SK-N-DZ (cell line): ENCODE results near the gene UNC13A.

Source experiments
- DNase-seq: peaks from one replicate; pipeline ENCODE4 v3.0.0-alpha.2; 2015; ENCODE audit warnings: low spot score

Gene UNC13A

DNA sequence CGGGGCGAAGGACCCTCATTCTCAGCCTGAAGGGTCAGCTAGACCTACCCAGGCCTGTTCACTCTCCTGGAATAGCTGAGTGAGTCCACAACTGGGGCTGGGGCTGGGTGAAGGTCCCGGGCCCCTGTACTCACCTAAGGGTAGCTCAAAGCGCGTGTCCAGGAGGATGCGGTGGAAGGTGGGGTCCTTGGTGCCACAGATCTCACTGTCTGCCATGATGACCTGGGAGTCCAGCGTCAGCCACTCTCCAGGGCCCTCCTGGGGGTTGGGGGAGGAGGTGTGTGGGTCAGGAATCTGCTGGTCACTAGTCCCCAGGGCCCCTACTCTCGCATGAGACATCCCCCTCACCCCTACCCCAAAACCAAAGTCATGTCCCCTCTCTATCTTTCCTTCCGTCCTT lies 18.7 kb downstream of the UNC13A start:
- DNase-seq: no peak

DNA sequence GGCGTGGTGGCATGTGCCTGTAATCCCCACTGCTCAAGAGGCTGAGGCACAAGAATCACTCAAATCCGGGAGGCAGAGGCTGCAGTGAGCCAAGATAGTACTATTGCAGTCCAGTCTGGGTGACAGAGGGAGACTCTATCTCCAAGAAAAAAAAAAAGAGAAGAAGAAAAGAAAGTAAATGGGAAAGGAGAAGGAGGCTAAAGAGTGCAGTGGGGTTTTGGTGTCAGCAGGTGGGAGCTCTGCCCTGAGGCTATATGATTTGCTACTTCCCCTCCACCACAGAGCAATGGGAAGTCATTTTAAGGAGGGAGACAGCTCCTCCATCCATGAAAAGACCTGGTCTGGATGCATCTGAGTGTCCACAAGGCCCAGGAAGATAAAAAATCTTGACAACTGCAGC lies 23.1 kb downstream of the UNC13A start:
- no peak for DNase-seq

GRCh38 chr19:17659996-17660395 lies 28.2 kb downstream of the UNC13A start:
- no peak for DNase-seq

DNA sequence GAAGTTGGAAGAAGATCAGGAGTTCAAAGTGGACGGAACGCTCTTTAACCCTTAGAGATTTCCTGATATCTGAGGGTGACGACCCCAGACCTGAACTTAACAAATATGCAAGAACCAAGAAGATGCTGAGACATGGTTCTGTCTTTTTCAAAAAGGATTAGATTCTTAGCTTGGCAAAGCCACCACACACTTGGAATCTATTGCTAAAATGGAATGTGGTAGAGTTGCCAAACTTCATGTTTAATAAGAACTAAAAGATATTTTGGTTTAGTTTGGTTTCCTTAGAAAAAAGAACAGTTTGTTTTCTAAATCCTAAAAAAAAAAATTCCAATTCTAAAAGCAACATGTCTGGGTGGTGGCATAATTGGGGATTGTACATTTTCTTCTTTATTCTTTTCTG lies 29.5 kb downstream of the UNC13A start:
- no peak for DNase-seq

DNA sequence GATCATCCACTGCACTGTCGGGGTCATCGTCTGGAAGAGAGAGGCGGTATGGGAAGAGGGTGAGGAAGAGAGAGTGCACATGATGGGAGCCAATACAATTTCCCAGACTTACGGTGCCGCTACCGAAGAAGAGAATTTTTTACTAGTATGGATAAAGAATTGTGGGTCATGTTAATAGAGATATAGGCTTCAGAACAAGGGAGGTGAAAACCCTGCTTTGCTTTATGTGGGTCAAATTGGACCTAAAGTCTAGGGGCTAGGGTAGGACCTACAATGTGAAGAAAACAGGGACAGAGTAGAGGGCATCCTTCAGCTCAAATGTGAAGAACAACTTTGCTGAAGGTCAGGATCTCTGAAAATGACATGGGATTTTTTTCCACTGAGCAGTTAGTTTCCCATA lies 29.9 kb downstream of the UNC13A start:
- DNase-seq: no peak

DNA sequence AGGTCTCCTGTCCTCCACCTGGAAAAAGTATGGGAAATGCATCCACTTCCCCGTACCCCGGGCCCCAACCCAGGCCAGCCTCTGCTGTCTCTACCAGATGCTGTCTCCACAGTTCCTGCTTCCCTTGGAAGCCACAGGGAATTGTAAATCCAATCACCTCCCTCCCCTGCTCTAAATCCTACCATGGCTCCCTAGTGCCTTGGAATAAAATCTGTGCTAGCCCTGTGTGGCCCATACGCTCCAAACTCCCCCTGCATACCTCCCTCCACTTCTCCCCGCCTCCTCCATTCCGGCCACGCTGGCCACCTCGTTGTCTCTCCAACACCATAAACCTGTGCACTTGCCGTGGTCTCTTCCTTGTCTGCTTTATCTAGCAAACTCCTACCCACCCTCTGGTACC lies 31.2 kb downstream of the UNC13A start:
- no peak for DNase-seq

GRCh38 chr19:17655751-17656472 lies 32.2 kb downstream of the UNC13A start:
- no peak for DNase-seq

DNA sequence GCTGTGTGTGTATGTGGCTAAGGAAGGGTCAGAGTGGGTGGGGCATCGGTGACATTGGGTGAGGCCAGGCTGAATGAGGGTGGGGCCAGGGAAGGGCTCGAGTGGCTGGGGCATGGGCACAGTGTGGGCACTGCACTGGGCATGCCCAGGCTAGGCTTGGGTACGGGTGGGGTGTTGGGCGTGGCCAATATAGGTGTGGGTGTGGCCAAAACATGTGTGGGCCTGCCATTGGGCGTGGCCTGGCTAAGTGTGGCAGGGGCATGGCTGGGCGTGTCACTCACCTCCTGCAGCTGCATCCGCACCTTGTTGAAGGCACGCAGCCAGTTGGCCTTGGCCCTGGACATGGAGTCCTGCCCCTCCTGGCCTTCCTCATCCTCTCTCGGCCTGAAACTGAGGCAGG lies 33.2 kb downstream of the UNC13A start:
- DNase-seq: no peak

- no peak for DNase-seq
Observed at GRCh38 chr19:17652627-17653026, 35.5 kb downstream of the UNC13A start.

DNA sequence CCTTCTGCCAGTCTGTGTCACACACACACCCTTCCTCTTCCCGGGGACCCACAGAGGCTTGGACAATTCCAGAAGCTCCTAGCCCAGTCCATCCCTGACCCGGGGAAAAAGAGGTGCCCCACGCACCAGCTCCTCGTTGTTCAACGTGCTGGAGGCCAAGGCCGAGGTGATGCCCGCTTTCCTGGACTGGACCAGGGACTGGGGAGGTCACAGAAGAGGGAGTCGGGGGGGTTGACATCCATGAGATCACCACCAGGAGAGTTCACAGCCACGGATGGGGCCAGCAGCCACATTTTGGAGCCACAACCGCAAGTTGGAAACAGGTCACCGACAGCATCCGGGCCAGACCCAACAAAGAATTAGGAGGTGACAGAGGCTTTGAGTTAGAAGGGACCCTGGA lies 39.4 kb downstream of the UNC13A start:
- no peak for DNase-seq

- DNase-seq: no peak
Observed at GRCh38 chr19:17648097-17648660, 40.0 kb downstream of the UNC13A start.

DNA sequence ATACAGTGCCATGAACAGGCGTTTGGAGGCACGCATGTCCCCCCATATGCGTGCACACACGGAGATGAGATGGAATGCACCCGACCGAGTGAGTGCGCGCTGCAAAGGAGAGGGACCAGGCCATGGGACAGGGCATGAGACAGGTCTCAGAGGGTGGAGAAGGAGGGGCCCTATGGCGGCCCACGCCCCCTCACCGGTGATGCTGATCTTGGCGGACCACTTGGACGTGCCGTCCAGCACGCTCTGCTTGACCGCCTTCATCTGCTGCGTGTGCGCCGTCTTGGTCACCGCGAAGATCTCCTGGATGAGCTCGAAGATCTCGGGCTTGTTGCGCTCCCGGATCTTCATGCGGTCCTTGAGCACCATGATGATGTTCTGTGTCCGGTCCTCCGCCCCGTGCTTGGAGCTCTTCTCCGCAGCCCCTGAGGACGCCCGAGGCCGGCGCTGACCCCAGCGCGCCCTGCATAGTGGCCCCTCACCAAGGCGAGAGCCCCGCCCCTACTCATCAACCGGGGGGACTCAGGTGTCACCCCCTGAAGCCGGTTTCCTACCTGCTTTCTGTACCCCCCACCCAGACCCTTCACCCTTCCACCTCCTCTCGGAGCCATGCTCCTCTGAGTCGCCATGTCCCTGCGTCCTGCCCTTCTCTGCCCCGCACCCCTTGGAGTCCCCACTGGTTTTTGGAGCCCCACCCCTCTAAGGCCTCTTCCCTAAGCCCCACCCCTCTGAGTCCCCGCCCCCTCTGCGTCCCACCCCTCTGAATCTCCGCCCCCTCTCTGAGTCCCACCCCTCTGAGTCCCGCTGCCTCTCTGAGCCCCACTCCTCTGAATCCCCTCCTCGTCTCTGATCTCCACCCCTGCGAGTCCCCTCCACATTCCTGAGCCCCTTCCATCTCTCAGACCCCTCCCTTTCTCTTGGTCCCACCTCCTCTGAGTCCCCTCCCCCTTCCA lies 40.8 kb downstream of the UNC13A start:
- DNase-seq: no peak

GRCh38 chr19:17646441-17646840 lies 41.7 kb downstream of the UNC13A start:
- DNase-seq: no peak

- no peak for DNase-seq
Observed at GRCh38 chr19:17645339-17645963, 42.7 kb downstream of the UNC13A start.

DNA sequence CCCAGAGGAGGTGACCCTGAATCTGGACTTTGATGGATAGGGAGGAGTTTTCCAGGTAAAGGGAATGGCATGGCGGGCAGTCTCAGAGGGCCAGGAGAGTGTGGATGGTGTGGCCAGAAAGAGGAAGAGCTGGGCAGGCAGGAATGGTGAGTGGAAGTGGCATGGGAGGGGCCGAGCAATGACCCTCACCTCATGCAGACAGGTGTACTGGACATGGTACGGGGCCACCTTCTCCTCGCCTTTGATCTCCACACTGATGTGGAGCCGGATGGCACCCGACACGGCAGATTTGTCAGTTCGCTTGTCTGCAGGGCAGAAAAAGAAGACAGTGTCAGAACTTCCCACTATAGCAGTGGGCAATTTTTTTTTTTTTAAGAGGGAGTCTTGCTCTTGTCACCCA lies 45.5 kb downstream of the UNC13A start:
- DNase-seq: no peak

DNA sequence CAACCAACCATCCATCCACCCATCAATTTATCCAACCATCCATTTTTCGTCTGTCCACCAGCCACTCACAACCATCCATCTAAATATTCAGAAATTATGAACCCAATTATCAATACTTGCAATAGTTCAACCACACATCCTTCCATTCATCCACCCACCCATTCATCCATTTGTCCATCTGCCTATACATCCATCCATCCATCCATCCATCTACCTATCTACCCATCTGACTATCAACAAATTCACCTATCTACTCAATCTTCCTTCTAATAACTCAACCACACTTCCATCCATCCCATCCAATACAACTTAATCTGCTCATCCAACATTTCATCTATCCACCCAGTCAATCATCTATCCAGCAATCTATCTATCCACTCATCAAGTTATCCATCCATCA lies 46.3 kb downstream of the UNC13A start:
- DNase-seq: no peak

DNA sequence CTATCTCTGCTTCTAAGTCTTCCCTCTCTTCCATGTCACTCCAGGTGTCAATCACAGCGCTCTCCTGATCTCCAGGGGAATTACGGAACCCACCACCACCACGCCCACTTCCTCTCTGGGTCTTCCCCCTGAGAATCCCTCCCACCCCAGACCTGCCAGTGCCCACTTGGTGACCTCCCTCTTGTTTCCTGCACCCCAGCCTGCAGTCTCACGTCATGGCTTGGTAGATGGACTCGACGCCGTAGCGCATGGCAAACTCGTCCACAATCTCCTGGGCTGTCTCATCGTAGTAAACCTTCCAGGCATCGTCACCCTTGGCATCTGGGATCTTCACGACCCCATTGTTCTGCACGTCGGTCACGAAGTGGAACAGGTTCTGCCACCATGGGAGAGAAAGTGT lies 47.0 kb downstream of the UNC13A start:
- DNase-seq: no peak

DNA sequence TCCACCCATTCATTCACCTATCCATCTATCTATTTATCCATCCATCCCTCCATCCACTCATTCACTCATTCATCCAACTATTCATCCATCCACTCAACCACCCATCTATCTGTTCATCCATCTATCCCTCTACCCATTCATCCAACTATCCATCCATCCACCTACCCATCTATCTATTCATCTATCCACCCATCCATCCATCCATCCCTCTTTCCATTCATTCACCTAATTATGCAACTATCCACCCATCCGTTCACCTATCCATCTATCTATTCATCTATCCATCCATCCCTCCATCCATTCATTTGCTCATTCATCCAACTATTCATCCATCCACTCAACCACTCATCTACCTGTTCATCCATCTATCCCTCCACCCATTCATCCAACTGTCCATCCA lies 54.5 kb downstream of the UNC13A start:
- no peak for DNase-seq

DNA sequence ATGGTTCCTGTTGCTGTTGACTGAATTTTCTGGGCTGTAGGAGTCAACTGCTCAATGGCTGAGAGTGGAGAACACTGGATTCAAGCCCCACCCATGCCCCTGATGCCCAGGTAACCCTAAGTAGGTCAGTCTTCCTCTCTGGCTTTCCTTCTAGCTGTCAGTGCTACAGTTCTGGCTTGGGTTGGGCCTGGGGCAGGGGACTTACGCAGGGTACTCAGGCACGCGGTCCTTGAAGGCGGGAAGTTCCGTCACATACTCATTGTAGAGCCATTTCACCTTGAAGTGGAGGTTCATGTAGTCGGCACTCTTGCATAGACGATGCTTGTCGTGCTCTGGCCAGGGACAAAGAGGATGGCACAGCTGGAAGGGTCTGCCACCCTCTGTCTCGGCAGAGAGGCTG lies 55.6 kb downstream of the UNC13A start:
- DNase-seq: no peak

GRCh38 chr19:17629760-17630159 lies 58.4 kb downstream of the UNC13A start:
- DNase-seq: no peak

- no peak for DNase-seq
Observed at GRCh38 chr19:17627921-17628320, 60.2 kb downstream of the UNC13A start.

DNA sequence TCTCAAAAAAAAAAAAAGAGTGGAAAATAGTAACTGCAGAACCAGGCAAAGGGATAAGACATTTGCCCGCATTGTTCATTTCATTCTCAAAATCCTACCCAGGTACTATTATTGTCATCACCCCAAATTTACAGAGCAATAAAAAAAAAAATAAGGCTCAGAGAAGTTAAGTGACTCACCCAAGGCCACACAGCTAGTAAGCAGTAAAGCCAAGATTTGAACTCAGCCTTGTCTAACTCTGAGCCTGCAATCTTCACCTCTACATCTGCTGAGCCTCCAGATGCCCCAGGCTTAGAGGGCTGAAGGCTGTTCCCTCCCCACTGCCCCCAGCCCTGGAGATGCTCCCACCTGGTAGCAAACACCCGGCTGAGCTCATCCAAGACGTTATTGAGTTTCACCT lies 61.0 kb downstream of the UNC13A start:
- DNase-seq: no peak
